Testis (tissue), 2 donors: ENCODE measurements around the gene CNGA3.

Source experiments
- CTCF ChIP-seq, 3 experiments: fragments of 450-650 bp in 2 of 3; fragments of 200-600 bp in 1 of 3; sonication (generic) in 1 of 3; IDR thresholded peaks; one replicate each; pipeline ENCODE4 v1.5.1; 2016 to 2019; ENCODE audit warnings: antibody characterized with exemption in 3 of 3, mild to moderate bottlenecking in 2 of 3, moderate library complexity in 1 of 3
- POLR2A ChIP-seq: fragments of 450-650 bp; IDR thresholded peaks from one replicate; pipeline ENCODE4 v1.6.1; 2017; ENCODE audit warnings: antibody characterized with exemption, mild to moderate bottlenecking, moderate library complexity

DNA sequence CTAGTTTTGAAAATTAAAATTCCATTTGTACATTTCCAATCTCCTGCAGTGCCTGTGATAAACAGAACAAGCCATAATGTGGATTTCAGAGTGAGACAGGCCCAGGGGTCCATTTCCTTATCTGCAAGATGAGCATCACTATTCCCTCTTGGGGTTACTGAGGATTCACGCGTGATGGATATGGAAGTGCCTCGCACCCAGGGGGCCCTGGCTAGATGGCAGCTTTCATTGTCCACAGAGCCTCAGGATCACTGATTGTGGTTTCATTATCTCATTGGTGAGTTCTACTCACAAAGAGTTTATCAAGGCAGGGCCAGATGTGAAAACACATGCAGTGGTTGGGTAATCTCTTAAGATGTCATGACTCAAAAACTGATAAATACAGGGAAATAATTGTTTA, 11.6 kb downstream of the CNGA3 start:
- TF ChIP-seq CTCF (IDR thresholded peaks at IDR 0.05) (no peak), POLR2A (no peak)
